HG03469 (cell line): ENCODE measurements around the gene ENPP3.
"Not testable (repeated sequence)": the region's sequence is repeated elsewhere in the genome, so short reads cannot be mapped to it uniquely, and the experiment has no call there.

Source experiments
- ATAC-seq: cut with Tn5 transposase; IDR thresholded peaks from one replicate; pipeline ENCODE4 v1.9.1; 2021; ENCODE audit warnings: mild to moderate bottlenecking, moderate library complexity, moderate number of reproducible peaks; ENCODE audit not compliant: unreplicated experiment

Gene ENPP3

GRCh38 chr6:131731224-131731623 is 94.1 kb downstream of the ENPP3 start:
- no peak for ATAC-seq

DNA sequence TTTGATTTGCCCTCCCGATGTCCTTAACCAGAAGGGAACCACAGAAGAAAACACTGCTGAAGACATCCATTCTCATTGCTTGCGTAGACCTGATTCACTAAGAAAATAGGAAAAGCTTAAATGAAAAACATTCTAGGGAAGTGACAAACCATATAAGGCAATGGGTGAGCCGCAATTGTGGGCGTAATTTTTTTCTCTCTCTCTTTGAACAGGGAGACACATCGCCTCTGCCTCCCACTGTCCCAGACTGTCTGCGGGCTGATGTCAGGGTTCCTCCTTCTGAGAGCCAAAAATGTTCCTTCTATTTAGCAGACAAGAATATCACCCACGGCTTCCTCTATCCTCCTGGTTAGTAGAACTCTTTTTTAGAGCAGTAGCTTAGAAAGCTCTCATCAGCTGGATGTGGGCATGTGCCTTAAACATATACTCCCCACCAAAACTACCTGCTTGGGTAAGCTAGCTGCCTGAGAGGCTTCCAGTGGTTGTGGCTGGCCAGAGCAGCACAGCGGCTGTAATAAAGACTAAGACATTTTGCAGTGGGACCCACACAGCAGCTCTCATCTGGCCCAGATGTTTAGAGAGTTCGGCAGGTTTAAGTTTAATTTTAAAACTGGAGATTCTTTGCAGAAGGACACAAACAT is 96.4 kb downstream of the ENPP3 start:
- ATAC-seq = no peak

DNA sequence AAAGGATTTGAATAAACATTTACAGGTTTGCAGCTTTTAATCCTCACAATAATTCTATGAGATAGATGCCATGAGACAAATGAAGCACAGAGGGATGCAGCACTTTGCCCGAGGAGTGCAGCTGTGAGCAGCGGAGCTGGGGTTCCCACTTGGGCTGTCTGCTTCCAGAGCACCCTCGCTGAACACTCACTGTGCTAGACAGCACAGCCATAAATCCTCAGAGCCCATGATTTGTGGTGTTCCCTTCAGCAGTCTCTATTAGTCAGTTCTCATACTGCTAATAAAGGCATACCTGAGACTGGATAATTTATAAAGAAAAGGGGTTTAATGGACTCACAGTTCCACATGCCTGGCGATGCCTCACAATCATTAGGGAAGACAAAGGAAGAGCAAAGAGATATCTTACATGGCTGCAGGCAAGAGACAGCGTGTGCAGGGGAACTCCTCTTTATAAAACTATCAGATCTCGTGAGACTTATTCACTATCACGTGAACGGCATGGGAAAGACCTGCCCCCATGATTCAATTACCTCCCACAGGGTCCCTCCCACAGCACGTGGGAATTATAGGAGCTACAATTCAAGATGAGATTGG is 99.0 kb downstream of the ENPP3 start:
- no peak for ATAC-seq

- no peak for ATAC-seq
Measured at GRCh38 chr6:131736811-131737210, 99.7 kb downstream of the ENPP3 start.

DNA sequence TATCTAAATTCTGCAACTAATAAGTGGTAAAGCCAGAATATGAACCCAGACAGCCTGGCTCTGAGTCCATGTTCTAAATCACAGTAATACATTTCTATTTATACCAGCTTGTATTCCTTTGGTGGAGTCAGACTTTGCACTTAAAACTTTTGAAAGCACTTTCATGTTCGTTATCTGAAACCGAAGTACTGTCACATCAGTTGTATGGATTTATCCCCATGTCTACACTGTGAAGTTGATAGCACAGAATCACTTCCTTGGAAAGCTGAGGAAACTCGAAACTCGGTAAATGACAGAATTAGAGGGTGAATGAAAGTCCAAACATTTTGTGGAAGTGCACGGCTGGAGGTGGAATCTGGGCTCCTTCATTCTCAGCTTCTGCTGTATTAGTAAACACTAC is 102.0 kb downstream of the ENPP3 start:
- ATAC-seq = no peak

DNA sequence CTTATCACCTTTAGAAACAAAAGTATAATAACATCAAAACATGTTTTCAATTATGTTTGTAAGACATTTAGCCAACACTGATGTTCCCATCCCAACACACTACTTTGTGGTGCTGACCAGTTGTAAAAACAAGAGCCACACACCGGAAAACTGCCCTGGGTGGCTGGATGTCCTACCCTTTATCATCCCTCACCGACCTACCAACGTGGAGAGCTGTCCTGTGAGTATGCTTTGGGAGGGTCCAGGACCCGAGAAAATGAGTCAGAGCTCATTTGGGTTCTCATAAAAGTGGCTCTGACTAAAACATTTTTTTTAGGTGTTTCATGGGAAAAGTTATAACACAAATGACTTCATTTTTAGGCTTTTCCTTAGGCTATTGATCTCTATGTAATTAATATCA is 103.1 kb downstream of the ENPP3 start:
- ATAC-seq = no peak

DNA sequence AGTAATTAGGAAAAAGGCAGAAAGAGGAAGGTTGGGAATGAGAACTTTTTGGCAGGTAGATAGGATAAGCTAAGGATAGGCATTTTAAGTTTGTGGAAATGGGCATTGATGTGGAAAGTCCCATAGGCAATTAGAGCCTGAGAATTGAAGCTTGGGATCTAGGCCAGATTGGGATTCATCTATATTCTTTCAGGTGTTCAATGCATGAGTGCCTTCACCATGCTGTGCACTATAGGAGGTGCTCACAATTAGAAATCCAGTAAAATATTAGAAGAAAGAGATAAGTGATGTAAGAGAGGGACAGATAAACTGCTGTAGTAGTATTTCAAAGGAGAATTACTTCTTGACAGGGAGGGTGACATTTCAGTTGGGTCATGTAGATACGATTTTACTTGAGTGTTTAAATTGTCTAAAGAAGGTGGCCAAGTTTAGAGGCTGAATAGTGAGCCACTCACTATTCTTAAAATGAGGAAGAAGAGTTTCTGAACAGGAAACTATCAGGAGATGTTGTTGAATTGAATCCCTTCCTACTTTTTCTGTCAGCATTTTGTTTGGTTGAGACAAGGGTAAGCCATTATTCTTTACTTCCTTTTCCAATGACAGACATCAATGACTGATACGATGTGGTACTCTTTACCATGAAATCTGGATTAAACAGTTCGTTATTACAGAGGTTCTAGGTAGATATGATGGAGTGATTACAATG is 104.7 kb downstream of the ENPP3 start:
- ATAC-seq = no peak

GRCh38 chr6:131744432-131745287 is 107.6 kb downstream of the ENPP3 start:
- no peak for ATAC-seq

DNA sequence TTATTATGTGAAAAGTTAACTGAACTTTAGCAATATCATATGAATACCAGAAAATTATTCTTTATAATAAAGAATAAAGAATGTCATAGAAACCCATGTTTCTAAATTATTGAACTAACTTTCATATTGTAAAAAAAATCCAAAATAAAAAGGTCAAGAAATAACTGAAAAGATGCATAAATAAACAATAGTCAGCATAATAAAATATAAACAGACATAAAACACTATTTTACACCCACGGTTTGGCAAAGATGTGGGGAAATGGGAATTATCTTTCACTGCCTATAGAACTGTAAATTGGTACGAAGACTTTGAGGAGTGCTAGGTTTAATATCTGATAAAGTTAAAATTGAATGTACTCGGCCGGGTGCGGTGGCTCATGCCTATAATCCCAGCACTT is 108.4 kb downstream of the ENPP3 start:
- no peak for ATAC-seq

- no peak for ATAC-seq
Measured at GRCh38 chr6:131747821-131748353, 110.8 kb downstream of the ENPP3 start.

DNA sequence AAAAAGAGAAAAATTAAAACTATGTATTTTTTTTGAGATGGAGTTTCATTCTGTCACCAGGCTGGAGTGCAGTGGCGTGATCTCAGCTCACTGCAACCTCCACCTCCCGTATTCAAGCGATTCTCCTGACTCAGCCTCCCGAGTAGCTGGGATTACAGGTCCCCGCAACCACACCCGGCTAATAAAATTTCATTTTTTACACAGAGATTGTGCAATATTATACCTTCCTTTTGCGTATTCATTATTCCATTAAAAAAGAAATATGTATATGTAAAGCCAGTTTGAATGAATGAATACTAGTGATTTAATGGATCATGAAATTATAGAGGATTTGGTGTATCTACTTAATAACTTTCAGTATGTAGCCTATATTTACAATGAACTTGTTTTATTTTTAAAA is 111.9 kb downstream of the ENPP3 start:
- no peak for ATAC-seq

DNA sequence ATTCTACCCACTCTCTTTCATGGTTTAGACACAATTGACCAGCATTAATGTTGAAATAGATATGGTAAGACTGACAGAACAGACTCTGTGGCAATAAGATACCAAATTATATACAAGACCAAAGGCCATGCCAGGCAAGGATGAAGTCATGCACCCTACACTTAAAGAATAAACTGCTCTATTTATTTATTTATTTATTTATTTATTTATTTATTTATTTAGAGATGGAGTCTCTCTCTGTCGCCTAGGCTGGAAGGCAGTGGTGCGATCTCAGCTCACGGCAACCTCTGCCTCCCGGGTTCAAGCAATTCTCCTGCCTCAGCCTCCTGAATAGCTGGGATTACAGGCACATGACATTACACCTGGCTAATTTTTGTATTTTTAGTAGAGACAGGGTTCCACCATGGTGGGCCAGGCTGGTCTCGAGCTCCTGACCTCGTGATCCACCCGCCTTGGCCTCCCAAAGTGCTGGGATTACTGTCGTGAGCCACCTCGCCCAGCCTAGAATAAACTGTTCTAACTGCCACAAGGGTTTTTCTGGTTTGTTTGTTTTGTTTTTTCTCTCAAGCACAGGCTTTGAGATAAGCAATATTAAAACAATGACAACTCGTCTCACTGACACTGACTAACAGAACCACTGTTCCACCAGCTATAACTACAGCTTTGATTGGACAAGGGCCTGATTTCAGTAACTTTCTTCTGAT is 114.1 kb downstream of the ENPP3 start:
- not testable (repeated sequence) for ATAC-seq

DNA sequence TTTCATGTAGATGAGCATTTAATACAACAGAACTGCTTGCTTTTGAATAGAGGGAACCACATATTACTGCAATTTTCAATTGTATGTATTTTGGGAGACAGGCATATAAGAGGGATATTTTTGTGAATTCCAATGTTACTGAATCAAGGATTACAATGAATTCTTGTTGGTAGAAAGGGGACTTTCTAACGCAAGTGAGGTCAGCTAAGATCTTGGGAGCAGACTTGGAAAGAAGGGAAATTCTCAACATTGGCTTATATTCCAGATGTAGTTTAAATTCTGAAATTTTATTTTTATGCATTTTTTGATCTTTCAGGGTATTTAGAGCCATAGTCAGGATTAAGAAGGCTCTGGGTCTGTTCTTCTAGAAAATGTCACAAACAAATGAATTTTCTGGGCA is 117.0 kb downstream of the ENPP3 start:
- no peak for ATAC-seq

GRCh38 chr6:131754715-131755567 is 117.8 kb downstream of the ENPP3 start:
- ATAC-seq = no peak

GRCh38 chr6:131755597-131755996 is 118.5 kb downstream of the ENPP3 start:
- no peak for ATAC-seq

DNA sequence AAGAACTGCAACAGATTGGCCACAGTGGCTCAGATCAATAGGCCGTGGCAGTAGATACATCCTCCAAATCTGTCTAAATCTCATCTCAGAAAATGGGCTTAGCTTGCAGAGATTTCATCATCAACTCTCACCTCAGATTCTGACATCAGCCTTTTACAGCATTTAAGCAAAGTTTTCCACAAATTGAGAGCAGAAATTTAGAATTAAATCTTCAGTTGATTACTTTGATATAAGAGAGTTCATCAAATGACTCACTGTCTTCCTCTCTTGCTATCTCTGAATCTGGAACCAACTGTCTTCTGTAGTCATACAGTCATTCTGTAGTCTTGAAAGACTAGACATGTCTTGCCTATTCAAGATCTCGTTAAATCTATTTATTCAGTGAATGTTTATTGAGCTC is 118.9 kb downstream of the ENPP3 start:
- ATAC-seq = no peak

- no peak for ATAC-seq
Measured at GRCh38 chr6:131758920-131759319, 121.8 kb downstream of the ENPP3 start.

DNA sequence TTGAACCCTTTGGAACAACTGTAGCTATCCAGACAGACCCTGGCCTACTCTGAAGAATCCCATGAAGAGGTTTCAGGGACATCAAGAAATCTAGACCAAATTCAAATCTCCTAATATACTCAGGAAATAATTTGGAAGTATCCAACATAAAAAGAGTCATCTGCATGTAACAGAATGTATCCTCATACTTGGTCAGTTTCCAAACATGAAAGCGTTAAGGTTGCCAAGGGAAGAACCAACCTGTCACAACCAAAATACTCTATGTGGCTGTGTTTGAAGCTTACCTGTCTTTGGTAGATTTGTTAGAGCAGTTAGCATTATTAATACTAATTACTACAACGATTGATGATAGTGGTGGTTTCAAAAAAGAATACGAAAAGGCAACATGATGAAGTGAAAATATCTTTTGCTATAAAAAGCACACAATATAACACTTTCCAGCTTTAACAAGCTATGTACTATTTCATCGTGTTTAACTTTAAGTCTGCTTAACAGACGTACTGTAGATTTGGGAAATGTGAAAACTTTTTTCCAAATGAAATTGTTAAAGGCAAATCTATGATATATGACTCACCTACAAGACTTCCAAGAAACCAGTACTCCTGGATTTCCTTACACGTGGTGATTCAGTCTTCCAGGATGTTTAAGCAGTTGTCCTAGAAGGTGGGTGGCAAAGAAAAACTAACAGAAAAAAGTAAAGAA is 124.1 kb downstream of the ENPP3 start:
- ATAC-seq = no peak

GRCh38 chr6:131761762-131762067 is 124.6 kb downstream of the ENPP3 start:
- ATAC-seq = no peak
